Activated T-cell treated with anti-CD3 and anti-CD28 coated beads for 24 hours (primary cell): ENCODE measurements around the gene BECN2.

Source experiments
- DNase-seq: peaks from one replicate; pipeline ENCODE4 v3.0.0-alpha.2; 2020; ENCODE audit warnings: low read depth

Gene BECN2

GRCh38 chr1:241957692-241958494 is at the start of gene BECN2:
Gene BECN2 (plus strand): TSS chr1:241957767. CDS start chr1:241957767, 0 bp downstream.
- DNase-seq: no peak

GRCh38 chr1:241916196-241916595 is 41.4 kb upstream of the BECN2 start:
- no peak for DNase-seq

- DNase-seq: no peak
These were observed 40.1 kb upstream of the BECN2 start for GRCh38 chr1:241917487-241917886.

GRCh38 chr1:241918879-241919278 is 38.7 kb upstream of the BECN2 start:
- DNase-seq: no peak

- no peak for DNase-seq
These were observed 33.3 kb upstream of the BECN2 start for GRCh38 chr1:241924080-241924808.

GRCh38 chr1:241926141-241926540 is 31.4 kb upstream of the BECN2 start:
- no peak for DNase-seq

- DNase-seq: no peak
These were observed 30.2 kb upstream of the BECN2 start for GRCh38 chr1:241927321-241927720.

GRCh38 chr1:241932845-241933244 is 24.7 kb upstream of the BECN2 start:
- DNase-seq: no peak

GRCh38 chr1:241934201-241934848 is 23.2 kb upstream of the BECN2 start:
- DNase-seq: no peak

GRCh38 chr1:241934866-241935265 is 22.7 kb upstream of the BECN2 start:
- no peak for DNase-seq

GRCh38 chr1:241939798-241940197 is 17.8 kb upstream of the BECN2 start:
- DNase-seq: no peak

GRCh38 chr1:241942738-241943137 is 14.8 kb upstream of the BECN2 start:
- no peak for DNase-seq

- DNase-seq: no peak
These were observed 13.3 kb upstream of the BECN2 start for GRCh38 chr1:241944300-241944699.

- DNase-seq: no peak
These were observed 10.2 kb upstream of the BECN2 start for GRCh38 chr1:241947354-241947753.

GRCh38 chr1:241950390-241950789 is 7.2 kb upstream of the BECN2 start:
- DNase-seq: no peak

GRCh38 chr1:241962153-241962552 is 4.6 kb downstream of the BECN2 start:
- no peak for DNase-seq

GRCh38 chr1:241963722-241964121 is 6.2 kb downstream of the BECN2 start:
- no peak for DNase-seq

GRCh38 chr1:241964550-241965282 is 7.1 kb downstream of the BECN2 start:
- no peak for DNase-seq

- DNase-seq: no peak
These were observed 11.0 kb downstream of the BECN2 start for GRCh38 chr1:241968611-241969010.

- DNase-seq: no peak
These were observed 15.3 kb downstream of the BECN2 start for GRCh38 chr1:241972703-241973369.

GRCh38 chr1:241976229-241976628 is 18.7 kb downstream of the BECN2 start:
- DNase-seq: no peak

GRCh38 chr1:241979071-241979470 is 21.5 kb downstream of the BECN2 start:
- DNase-seq: no peak
